Measurements from ENCODE around the gene SGCG. TPM values are rescaled to one million over a fixed set of nuclear protein-coding genes. Genes with fewer than 3 reads are reported as not detected.

SGCG gene
- total RNA-seq, 3 donors from 2014 or later: 0.29 to 18.1 TPM; not detected in 1

DNA sequence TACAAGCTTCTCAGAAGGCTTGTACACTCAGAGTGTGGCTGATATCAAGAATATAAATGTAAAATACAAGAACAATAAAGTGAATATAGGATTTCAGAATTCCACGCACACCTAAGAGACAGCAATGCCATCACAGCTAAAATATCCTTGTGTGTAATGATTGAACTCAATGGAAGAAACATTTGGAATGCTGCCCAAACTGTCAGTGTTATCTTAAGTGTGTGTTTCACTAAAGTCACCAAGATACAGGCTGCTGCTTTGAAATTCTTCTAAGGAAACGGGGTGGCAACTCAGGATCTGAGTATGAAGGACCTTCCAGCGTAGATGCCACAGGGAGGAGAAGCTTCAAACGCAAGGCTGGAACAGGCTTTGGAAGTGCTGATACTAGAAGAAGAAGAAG, 86.8 kb downstream of the SGCG start:
- H3K4me3 ChIP-seq: no peak overlapping the region
- no peaks in the 10 kb centered on the region for H3K27me3 ChIP-seq
- TF ChIP-seq POLR2A (IDR thresholded peaks at IDR 0.05) (no peak), POLR2AphosphoS5 (IDR thresholded peaks at IDR 0.05) (no peak)
- TF ChIP-seq, protein P1, sequence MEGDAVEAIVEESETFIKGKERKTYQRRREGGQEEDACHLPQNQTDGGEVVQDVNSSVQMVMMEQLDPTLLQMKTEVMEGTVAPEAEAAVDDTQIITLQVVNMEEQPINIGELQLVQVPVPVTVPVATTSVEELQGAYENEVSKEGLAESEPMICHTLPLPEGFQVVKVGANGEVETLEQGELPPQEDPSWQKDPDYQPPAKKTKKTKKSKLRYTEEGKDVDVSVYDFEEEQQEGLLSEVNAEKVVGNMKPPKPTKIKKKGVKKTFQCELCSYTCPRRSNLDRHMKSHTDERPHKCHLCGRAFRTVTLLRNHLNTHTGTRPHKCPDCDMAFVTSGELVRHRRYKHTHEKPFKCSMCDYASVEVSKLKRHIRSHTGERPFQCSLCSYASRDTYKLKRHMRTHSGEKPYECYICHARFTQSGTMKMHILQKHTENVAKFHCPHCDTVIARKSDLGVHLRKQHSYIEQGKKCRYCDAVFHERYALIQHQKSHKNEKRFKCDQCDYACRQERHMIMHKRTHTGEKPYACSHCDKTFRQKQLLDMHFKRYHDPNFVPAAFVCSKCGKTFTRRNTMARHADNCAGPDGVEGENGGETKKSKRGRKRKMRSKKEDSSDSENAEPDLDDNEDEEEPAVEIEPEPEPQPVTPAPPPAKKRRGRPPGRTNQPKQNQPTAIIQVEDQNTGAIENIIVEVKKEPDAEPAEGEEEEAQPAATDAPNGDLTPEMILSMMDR (IDR thresholded peaks at IDR 0.05): no peak
- no peak for DNase-seq (ENCODE audit: low spot score in 2 of 2)
- H3K9me3 ChIP-seq: no peaks in the 10 kb centered on the region
- H3K27ac ChIP-seq: no peak overlapping the region
- no peaks in the 10 kb centered on the region for H3K4me1 ChIP-seq
- intact Hi-C loops (cut with DNase I; ENCODE audit: low total_unique reads): no loop called here
- H3K36me3 ChIP-seq: no peaks in the 10 kb centered on the region

DNA sequence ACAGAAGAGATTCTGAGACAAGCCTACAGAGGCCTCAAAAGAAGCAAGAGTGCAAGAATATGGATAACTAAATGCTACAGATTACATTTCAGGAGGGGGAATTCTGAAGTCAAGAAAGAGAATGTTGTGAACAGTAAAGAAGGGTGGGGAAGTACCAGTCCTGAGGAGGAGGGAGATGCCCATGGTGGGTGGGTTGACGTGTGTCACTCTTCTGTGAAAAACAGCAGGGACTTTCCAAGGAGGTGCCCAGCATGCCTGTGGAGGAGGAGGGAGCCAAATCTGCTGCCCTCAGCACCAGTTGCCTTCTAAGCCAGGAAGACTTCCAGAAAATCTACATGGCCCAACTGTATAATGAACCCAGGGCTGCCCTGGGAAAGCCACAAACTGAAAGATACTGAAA, 87.7 kb downstream of the SGCG start:
- Histone ChIP-seq H3K27me3 (no peaks in the 10 kb centered on the region), H3K27ac (no peak overlapping the region), H3K4me1 (no peaks in the 10 kb centered on the region), H3K36me3 (no peaks in the 10 kb centered on the region), H3K4me3 (no peak overlapping the region), H3K9me3 (no peaks in the 10 kb centered on the region)
- intact Hi-C loops (cut with DNase I; ENCODE audit: low total_unique reads): no loop called here
- no peak for DNase-seq (ENCODE audit: low spot score in 2 of 2)
- no peak for TF ChIP-seq POLR2A (IDR thresholded peaks at IDR 0.05)
- TF ChIP-seq POLR2AphosphoS5 (IDR thresholded peaks at IDR 0.05): no peak
- TF ChIP-seq, protein P1 (IDR thresholded peaks at IDR 0.05): no peak

DNA sequence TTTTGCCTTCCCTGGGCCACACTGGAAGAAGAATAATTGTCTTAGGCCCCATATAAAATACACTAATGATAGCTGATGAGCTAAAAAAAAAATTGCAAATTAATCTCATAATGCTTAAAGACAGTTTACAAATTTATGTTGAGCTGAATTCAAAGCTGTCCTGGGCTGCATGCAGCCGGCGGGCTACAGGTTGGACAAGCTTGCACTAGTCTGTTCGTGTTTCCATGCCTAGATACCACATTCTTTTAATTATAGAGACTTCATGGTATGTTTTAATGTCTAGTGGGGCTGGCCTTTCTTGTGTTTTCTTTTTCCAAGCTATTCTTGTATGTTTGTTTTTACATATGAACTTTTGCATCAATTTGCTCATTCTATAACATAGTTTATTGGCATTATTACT, 90.6 kb downstream of the SGCG start:
- Histone ChIP-seq H3K27ac (no peak overlapping the region), H3K9me3 (no peaks in the 10 kb centered on the region), H3K36me3 (no peaks in the 10 kb centered on the region), H3K27me3 (no peaks in the 10 kb centered on the region), H3K4me3 (no peak overlapping the region), H3K4me1 (no peaks in the 10 kb centered on the region)
- intact Hi-C loops (cut with DNase I; ENCODE audit: low total_unique reads): no loop called here
- DNase-seq (ENCODE audit: low spot score in 2 of 2): no peak
- TF ChIP-seq, protein P1 (IDR thresholded peaks at IDR 0.05): no peak
- TF ChIP-seq POLR2A (IDR thresholded peaks at IDR 0.05) (no peak), POLR2AphosphoS5 (IDR thresholded peaks at IDR 0.05) (no peak)

DNA sequence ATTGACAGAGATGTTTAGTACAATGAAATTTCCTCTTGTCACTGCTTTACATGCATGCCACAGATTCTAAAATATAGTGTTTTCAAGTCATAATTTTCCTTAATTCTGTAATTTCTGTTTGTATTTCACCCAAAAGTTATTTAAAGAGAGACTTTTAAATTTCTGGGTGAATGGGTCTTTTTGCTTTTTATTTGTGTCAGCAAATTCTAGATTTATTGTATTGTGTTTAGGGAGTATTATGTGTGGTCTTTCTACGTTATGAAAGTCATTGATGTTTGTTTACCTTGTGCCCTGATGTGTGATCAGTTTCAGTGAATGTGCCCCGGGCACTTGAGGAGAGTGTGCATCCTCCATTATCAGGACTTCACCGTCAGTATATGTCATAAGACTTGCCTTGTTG, 92.7 kb downstream of the SGCG start:
- no peak overlapping the region for H3K27ac ChIP-seq
- DNase-seq (ENCODE audit: low spot score in 2 of 2): no peak
- TF ChIP-seq POLR2AphosphoS5 (IDR thresholded peaks at IDR 0.05) (no peak), POLR2A (IDR thresholded peaks at IDR 0.05) (no peak)
- TF ChIP-seq, protein P1 (IDR thresholded peaks at IDR 0.05): no peak

DNA sequence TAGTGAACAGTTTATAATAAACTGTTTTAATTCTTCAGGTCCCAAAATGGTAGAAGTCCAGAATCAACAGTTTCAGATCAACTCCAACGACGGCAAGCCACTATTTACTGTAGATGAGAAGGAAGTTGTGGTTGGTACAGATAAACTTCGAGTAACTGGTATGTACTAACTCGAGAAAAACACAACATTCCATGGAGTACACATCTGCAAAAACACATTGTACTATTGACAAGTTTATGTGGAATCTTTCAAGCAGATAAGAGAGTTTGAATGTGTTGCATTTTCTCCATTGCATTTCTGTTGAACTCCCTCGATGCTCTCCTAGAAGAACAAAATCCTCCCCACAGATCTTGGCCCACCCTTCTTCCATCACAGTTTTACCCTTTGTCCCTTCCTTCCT, 98.5 kb downstream of the SGCG start:
- no peaks in the 10 kb centered on the region for H3K4me1 ChIP-seq
- H3K36me3 ChIP-seq: no peaks in the 10 kb centered on the region
- intact Hi-C loops (cut with DNase I; ENCODE audit: low total_unique reads): no loop called here
- DNase-seq (ENCODE audit: low spot score in 2 of 2): no peak
- H3K9me3 ChIP-seq: no peaks in the 10 kb centered on the region
- no peak overlapping the region for H3K27ac ChIP-seq
- H3K27me3 ChIP-seq: no peaks in the 10 kb centered on the region
- TF ChIP-seq POLR2AphosphoS5 (IDR thresholded peaks at IDR 0.05): no peak
- TF ChIP-seq, protein P1 (IDR thresholded peaks at IDR 0.05): no peak
- no peak overlapping the region for H3K4me3 ChIP-seq

More for the DNA sequence above, 92.7 kb downstream of the SGCG start:
- Histone ChIP-seq H3K36me3 (no peaks in the 10 kb centered on the region), H3K9me3 (no peaks in the 10 kb centered on the region), H3K27me3 (no peaks in the 10 kb centered on the region), H3K4me3 (no peak overlapping the region), H3K4me1 (no peaks in the 10 kb centered on the region)
- intact Hi-C loops (cut with DNase I; ENCODE audit: low total_unique reads): no loop called here

Measured in breast epithelium (tissue), 4 donors.